ENCODE measurements around the gene ALDH1A2.

DNA sequence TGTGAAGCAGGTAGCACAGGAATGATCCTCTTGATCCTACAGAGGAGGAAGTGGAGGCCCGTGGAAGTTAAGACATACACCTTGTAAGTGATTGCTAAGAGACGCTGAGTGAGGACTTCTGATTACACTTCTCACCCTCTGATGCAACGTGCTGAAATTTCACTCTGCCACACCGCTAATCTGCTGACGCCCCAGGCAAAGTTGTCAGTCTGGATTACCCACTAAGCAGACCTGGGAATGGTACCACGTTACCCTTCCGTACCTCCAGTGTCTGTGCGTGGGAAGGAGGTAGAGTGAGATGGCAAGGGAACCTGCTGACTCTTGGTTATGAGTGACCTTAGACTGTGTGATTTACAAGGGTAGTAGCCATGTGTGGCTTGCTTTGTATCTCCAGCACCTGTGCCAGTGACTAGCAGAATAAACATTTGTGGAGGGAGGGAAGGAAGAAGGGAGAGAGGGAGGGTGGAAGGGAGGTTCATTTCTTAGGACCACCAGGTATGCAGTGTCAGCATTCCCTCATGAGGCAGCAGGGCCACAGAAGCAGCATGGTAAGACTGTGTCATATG, 115.0 kb downstream of the ALDH1A2 start:
- TF ChIP-seq POLR2A (IDR thresholded peaks at IDR 0.05): no peak
- TF ChIP-seq, protein P1, sequence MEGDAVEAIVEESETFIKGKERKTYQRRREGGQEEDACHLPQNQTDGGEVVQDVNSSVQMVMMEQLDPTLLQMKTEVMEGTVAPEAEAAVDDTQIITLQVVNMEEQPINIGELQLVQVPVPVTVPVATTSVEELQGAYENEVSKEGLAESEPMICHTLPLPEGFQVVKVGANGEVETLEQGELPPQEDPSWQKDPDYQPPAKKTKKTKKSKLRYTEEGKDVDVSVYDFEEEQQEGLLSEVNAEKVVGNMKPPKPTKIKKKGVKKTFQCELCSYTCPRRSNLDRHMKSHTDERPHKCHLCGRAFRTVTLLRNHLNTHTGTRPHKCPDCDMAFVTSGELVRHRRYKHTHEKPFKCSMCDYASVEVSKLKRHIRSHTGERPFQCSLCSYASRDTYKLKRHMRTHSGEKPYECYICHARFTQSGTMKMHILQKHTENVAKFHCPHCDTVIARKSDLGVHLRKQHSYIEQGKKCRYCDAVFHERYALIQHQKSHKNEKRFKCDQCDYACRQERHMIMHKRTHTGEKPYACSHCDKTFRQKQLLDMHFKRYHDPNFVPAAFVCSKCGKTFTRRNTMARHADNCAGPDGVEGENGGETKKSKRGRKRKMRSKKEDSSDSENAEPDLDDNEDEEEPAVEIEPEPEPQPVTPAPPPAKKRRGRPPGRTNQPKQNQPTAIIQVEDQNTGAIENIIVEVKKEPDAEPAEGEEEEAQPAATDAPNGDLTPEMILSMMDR (IDR thresholded peaks at IDR 0.05): no peak

Data from right lobe of liver (tissue), 4 donors.